CD4-positive, alpha-beta memory T cell (primary cell): ENCODE data around the gene MYO7A. TPM values are rescaled to one million over a fixed set of nuclear protein-coding genes. Genes with fewer than 3 reads are reported as not detected.

Experiments
- CTCF ChIA-PET: fragments of 350-600 bp; sonication (Branson Sonifier 250); formaldehyde crosslinking; loops from one replicate; lab custom pipeline; 2021; ENCODE audit warnings: inconsistent platforms; ENCODE audit not compliant: partially characterized antibody; lab: Charles Lee
- POLR2A ChIA-PET: fragments of 350-600 bp; sonication (Branson Sonifier 250); formaldehyde crosslinking; loops from one replicate; lab custom pipeline; 2021; ENCODE audit not compliant: partially characterized antibody; lab: Charles Lee
- DNase-seq, 5 donors: peaks; one replicate each; pipeline versions ENCODE4 v3.0.0 to v3.0.0-alpha.2; 2020 to 2022; ENCODE audit warnings: mixed read lengths in 1 of 5
- H3K27ac ChIP-seq: one replicate; pipeline ENCODE4 v1.7.0; 2013; ENCODE audit warnings: low read depth, low read length
- H3K27me3 ChIP-seq: 2 replicates; pipeline ENCODE4 v1.7.0; 2013; ENCODE audit warnings: mild to moderate bottlenecking, low read length, moderate library complexity; ENCODE audit not compliant: insufficient read depth
- H3K36me3 ChIP-seq: 2 replicates; pipeline ENCODE4 v1.7.0; 2013; ENCODE audit warnings: mild to moderate bottlenecking, low read length, moderate library complexity; ENCODE audit not compliant: insufficient read depth
- H3K4me1 ChIP-seq: 2 replicates; pipeline ENCODE4 v1.7.0; 2013; ENCODE audit warnings: mild to moderate bottlenecking, low read length, moderate library complexity; ENCODE audit not compliant: insufficient read depth
- H3K4me3 ChIP-seq, 2 donors: one replicate each; pipeline ENCODE4 v1.7.0; 2013; ENCODE audit warnings: low read length in 2 of 2, mild to moderate bottlenecking in 1 of 2
- H3K9me3 ChIP-seq, 2 donors: one replicate each; pipeline ENCODE4 v1.7.0; 2013; ENCODE audit warnings: low read length in 2 of 2, control low read depth in 1 of 2; ENCODE audit not compliant: control insufficient read depth in 1 of 2
- H3K27ac Mint-ChIP-seq, 7 donors: one replicate each; pipeline ENCODE4 v1.8.0; 2020 to 2021; ENCODE audit warnings: mixed read lengths in 7 of 7, mild to moderate bottlenecking in 6 of 7, inconsistent platforms in 3 of 7, moderate library complexity in 3 of 7
- H3K27me3 Mint-ChIP-seq, 2 donors: one replicate each; pipeline ENCODE4 v1.8.0; 2020 to 2021; ENCODE audit warnings: mixed read lengths in 2 of 2
- H3K36me3 Mint-ChIP-seq, 2 donors: one replicate each; pipeline ENCODE4 v1.8.0; 2020 to 2021; ENCODE audit warnings: mixed read lengths in 2 of 2, inconsistent platforms in 1 of 2, mild to moderate bottlenecking in 1 of 2
- H3K4me1 Mint-ChIP-seq, 4 donors: one replicate each; pipeline ENCODE4 v1.8.0; 2020 to 2021; ENCODE audit warnings: mixed read lengths in 4 of 4, mild to moderate bottlenecking in 1 of 4
- H3K4me3 Mint-ChIP-seq, 8 donors: one replicate each; pipeline ENCODE4 v1.8.0; 2020 to 2021; ENCODE audit warnings: mixed read lengths in 8 of 8, mild to moderate bottlenecking in 7 of 8, moderate library complexity in 6 of 8, inconsistent platforms in 3 of 8
- H3K9me3 Mint-ChIP-seq, 8 donors: one replicate each; pipeline ENCODE4 v1.8.0; 2020 to 2021; ENCODE audit warnings: mixed read lengths in 8 of 8, mild to moderate bottlenecking in 5 of 8, inconsistent platforms in 3 of 8, moderate library complexity in 1 of 8
- intact Hi-C: fragments of 100-400 bp; cut with micrococcal nuclease; formaldehyde crosslinking; loops from one replicate; pipeline ENCODE4 v1.15.1; 2023
- polyA plus RNA-seq, 2 donors: library from polyadenylated mRNA; unstranded; fragments of 300-500 nt; fragmentation: Illumina TruSeq; gene quantifications; one replicate each; pipeline ENCODE4 v1.2.3, GENCODE V29; 2021
- total RNA-seq, 2 experiments: library from RNA; stranded (reverse); gene quantifications; one replicate each; pipeline ENCODE4 v1.2.3, GENCODE V29; 2021

Gene MYO7A
- total and polyA plus RNA-seq, 4 experiments from 2014 or later, result 0.20 to 0.47 (median 0.24) TPM; not detected in 1

- Histone ChIP-seq H3K27me3 (no peaks in the 10 kb centered on the region), H3K4me3 (no peak overlapping the region), H3K9me3 (no peaks in the 10 kb centered on the region), H3K36me3 (no peaks in the 10 kb centered on the region), H3K27ac (no peak overlapping the region), H3K4me1 (no peaks in the 10 kb centered on the region)
- intact Hi-C loops, result no loop called here
- no peak for DNase-seq
- Mint-ChIP-seq H3K4me3 (no peak overlapping the region), H3K27ac (no peak overlapping the region), H3K36me3 (no peaks in the 10 kb centered on the region), H3K27me3 (no peaks in the 10 kb centered on the region), H3K9me3 (peaks cover 0 to 2% (median 0%) of the 10 kb centered on the region in 8 donors), H3K4me1 (peaks cover 0 to 6% (median 2%) of the 10 kb centered on the region in 4 donors)
- CTCF ChIA-PET, result no interaction called here
- POLR2A ChIA-PET, result no interaction called here
These were observed 53.9 kb downstream of the MYO7A start for GRCh38 chr11:77181799-77182541.

GRCh38 chr11:77182542-77183430 is 54.7 kb downstream of the MYO7A start:
- peaks cover 0 to 2% (median 0%) of the 10 kb centered on the region in 8 donors for H3K9me3 Mint-ChIP-seq
- DNase-seq, result no peak
- CTCF ChIA-PET, result interaction anchor here (1.2 kb wide), 1 partner anchor 56 kb away, joined by 3 read pairs; no protein-coding TSS in a partner anchor
- no peaks in the 10 kb centered on the region for H3K27me3 Mint-ChIP-seq
- no peak overlapping the region for H3K27ac Mint-ChIP-seq
- no peak overlapping the region for H3K4me3 Mint-ChIP-seq
- intact Hi-C loops, result no loop called here
- H3K27me3 ChIP-seq, result no peaks in the 10 kb centered on the region
- no peaks in the 10 kb centered on the region for H3K36me3 ChIP-seq
- no peaks in the 10 kb centered on the region for H3K36me3 Mint-ChIP-seq
- no peak overlapping the region for H3K27ac ChIP-seq
- H3K9me3 ChIP-seq, result no peaks in the 10 kb centered on the region
- peaks cover 6% of the 10 kb centered on the region for H3K4me1 ChIP-seq
- POLR2A ChIA-PET, result no interaction called here
- H3K4me3 ChIP-seq, result no peak overlapping the region
- H3K4me1 Mint-ChIP-seq, result peaks cover 0 to 10% (median 4%) of the 10 kb centered on the region in 4 donors

GRCh38 chr11:77183431-77183984 is 55.5 kb downstream of the MYO7A start:
- ChIA-PET POLR2A (no interaction called here), CTCF (interaction anchor here (1.2 kb wide), 1 partner anchor 57 kb away, joined by 3 read pairs; no protein-coding TSS in a partner anchor)
- Histone ChIP-seq H3K4me1 (peaks cover 6% of the 10 kb centered on the region), H3K36me3 (no peaks in the 10 kb centered on the region), H3K27ac (no peak overlapping the region), H3K9me3 (no peaks in the 10 kb centered on the region), H3K27me3 (no peaks in the 10 kb centered on the region), H3K4me3 (no peak overlapping the region)
- Mint-ChIP-seq H3K9me3 (peaks cover 0 to under 1% (median 0%) of the 10 kb centered on the region in 8 donors), H3K36me3 (no peaks in the 10 kb centered on the region), H3K4me3 (no peak overlapping the region), H3K27me3 (no peaks in the 10 kb centered on the region), H3K4me1 (peaks cover 0 to 10% (median 4%) of the 10 kb centered on the region in 4 donors), H3K27ac (peak overlapping the region in 1 of 7 donors; percentile 17)
- no peak for DNase-seq
- intact Hi-C loops, result no loop called here

- ChIA-PET POLR2A (no interaction called here), CTCF (interaction anchor here (1.2 kb wide), 1 partner anchor 57 kb away, joined by 3 read pairs; no protein-coding TSS in a partner anchor)
- Histone ChIP-seq H3K27me3 (no peaks in the 10 kb centered on the region), H3K9me3 (no peaks in the 10 kb centered on the region), H3K4me3 (no peak overlapping the region), H3K27ac (no peak overlapping the region), H3K36me3 (no peaks in the 10 kb centered on the region), H3K4me1 (peaks cover 6% of the 10 kb centered on the region)
- DNase-seq, result no peak
- Mint-ChIP-seq H3K27ac (no peak overlapping the region), H3K27me3 (no peaks in the 10 kb centered on the region), H3K4me3 (no peak overlapping the region), H3K36me3 (no peaks in the 10 kb centered on the region), H3K4me1 (peaks cover 0 to 10% (median 4%) of the 10 kb centered on the region in 4 donors), H3K9me3 (no peaks in the 10 kb centered on the region)
- intact Hi-C loops, result no loop called here
These were observed 56.3 kb downstream of the MYO7A start for GRCh38 chr11:77184136-77184860.

GRCh38 chr11:77186302-77186701 is 58.3 kb downstream of the MYO7A start:
- CTCF ChIA-PET, result interaction anchor here (0.6 to 4.8 kb wide), 8 partner anchors 10 to 359 kb away, joined by 3 to 89 read pairs (median 4); partner anchors contain the start of gene MYO7A
- Histone ChIP-seq H3K27me3 (no peaks in the 10 kb centered on the region), H3K36me3 (no peaks in the 10 kb centered on the region), H3K9me3 (no peaks in the 10 kb centered on the region), H3K4me1 (peaks cover 6% of the 10 kb centered on the region), H3K4me3 (no peak overlapping the region), H3K27ac (no peak overlapping the region)
- POLR2A ChIA-PET, result no interaction called here
- no peaks in the 10 kb centered on the region for H3K9me3 Mint-ChIP-seq
- no peaks in the 10 kb centered on the region for H3K27me3 Mint-ChIP-seq
- intact Hi-C loops, result loop anchor here (5.0 kb wide), 1 partner anchor 431 kb away; no protein-coding TSS in a partner anchor
- H3K27ac Mint-ChIP-seq, result no peak overlapping the region
- no peak for DNase-seq
- peaks cover 0 to 10% (median 4%) of the 10 kb centered on the region in 4 donors for H3K4me1 Mint-ChIP-seq
- H3K4me3 Mint-ChIP-seq, result no peak overlapping the region
- H3K36me3 Mint-ChIP-seq, result no peaks in the 10 kb centered on the region

- peak overlapping the region in 2 of 7 donors; percentile 4 to 9 for H3K27ac Mint-ChIP-seq
- POLR2A ChIA-PET, result interaction anchor here (1.4 kb wide), 1 partner anchor 60 kb away, joined by 5 read pairs; no protein-coding TSS in a partner anchor
- Histone ChIP-seq H3K4me3 (no peak overlapping the region), H3K27ac (no peak overlapping the region), H3K4me1 (peaks cover 6% of the 10 kb centered on the region), H3K36me3 (no peaks in the 10 kb centered on the region), H3K27me3 (no peaks in the 10 kb centered on the region), H3K9me3 (no peaks in the 10 kb centered on the region)
- intact Hi-C loops, result loop anchor here (5.0 kb wide), 1 partner anchor 430 kb away; no protein-coding TSS in a partner anchor
- no peak overlapping the region for H3K4me3 Mint-ChIP-seq
- H3K4me1 Mint-ChIP-seq, result peaks cover 0 to 10% (median 4%) of the 10 kb centered on the region in 4 donors
- H3K36me3 Mint-ChIP-seq, result no peaks in the 10 kb centered on the region
- no peaks in the 10 kb centered on the region for H3K27me3 Mint-ChIP-seq
- no peaks in the 10 kb centered on the region for H3K9me3 Mint-ChIP-seq
- CTCF ChIA-PET, result interaction anchor here (0.7 to 4.8 kb wide), 15 partner anchors 8 to 358 kb away, joined by 3 to 89 read pairs (median 4); partner anchors contain the start of gene MYO7A
- DNase-seq, result no peak
These were observed 59.2 kb downstream of the MYO7A start for GRCh38 chr11:77187111-77187750.
